GM12878 (cell line): ENCODE data around the gene GMPPA. TPM values are rescaled to one million over a fixed set of nuclear protein-coding genes. Genes with fewer than 3 reads are reported as not detected.
A peak's percentile ranks its signal among the peaks of the same experiment; 100 is the strongest.

Experiments used
- CHD4 ChIP-seq: fragments of 200-600 bp; sonication (generic); IDR thresholded peaks from 2 replicates; pipeline ENCODE4 v1.6.1; 2016; ENCODE audit warnings: mild to moderate bottlenecking
- CUX1 ChIP-seq: IDR thresholded peaks from 2 replicates; pipeline ENCODE4 v1.6.1; 2012; ENCODE audit warnings: improper control_type of control experiment, low read depth, low read length; ENCODE audit not compliant: insufficient replicate concordance
- E2F8 ChIP-seq: fragments of 450-650 bp; IDR thresholded peaks from 2 replicates; pipeline ENCODE4 v1.6.1; 2018; ENCODE audit warnings: mild to moderate bottlenecking, low read depth, moderate library complexity; ENCODE audit not compliant: partially characterized antibody
- HDAC2 ChIP-seq: fragments of 200-600 bp; sonication (generic); IDR thresholded peaks from 2 replicates; pipeline ENCODE4 v1.6.1; 2017
- IKZF1 ChIP-seq: fragments of 450-650 bp; conservative IDR thresholded peaks from 2 replicates; pipeline ENCODE4 v1.6.1; 2017; ENCODE audit warnings: antibody characterized with exemption, mild to moderate bottlenecking
- JUND ChIP-seq: IDR thresholded peaks from 2 replicates; pipeline ENCODE4 v1.6.1; 2012; ENCODE audit warnings: low read depth, mild to moderate bottlenecking, low read length, improper control_type of control experiment, moderate library complexity
- MEF2B ChIP-seq: fragments of 450-650 bp; IDR thresholded peaks from 2 replicates; pipeline ENCODE4 v1.6.1; 2018; ENCODE audit warnings: mild to moderate bottlenecking, moderate library complexity; ENCODE audit not compliant: partially characterized antibody, poor library complexity, severe bottlenecking
- MYB ChIP-seq: fragments of 150-350 bp; IDR thresholded peaks from 2 replicates; pipeline ENCODE4 v1.6.1; 2014; ENCODE audit warnings: mild to moderate bottlenecking, low read depth, low read length, borderline replicate concordance
- NFIC ChIP-seq: IDR thresholded peaks from 2 replicates; pipeline ENCODE4 v1.6.1; 2012; ENCODE audit warnings: low read depth, mild to moderate bottlenecking, inconsistent platforms, low read length, moderate library complexity
- NR2F1 ChIP-seq: fragments of 450-650 bp; conservative IDR thresholded peaks from 2 replicates; pipeline ENCODE4 v1.6.1; 2017; ENCODE audit warnings: mild to moderate bottlenecking
- PAX5 ChIP-seq: IDR thresholded peaks from 2 replicates; pipeline ENCODE4 v1.6.1; 2011; ENCODE audit warnings: low read depth, low read length, borderline replicate concordance
- PAX8 ChIP-seq: fragments of 450-650 bp; IDR thresholded peaks from 2 replicates; pipeline ENCODE4 v1.6.1; 2017; ENCODE audit warnings: mild to moderate bottlenecking, moderate library complexity
- PML ChIP-seq: IDR thresholded peaks from 2 replicates; pipeline ENCODE4 v1.6.1; 2012; ENCODE audit warnings: low read length, inconsistent platforms
- POLR2AphosphoS2 ChIP-seq: IDR thresholded peaks from 2 replicates; pipeline ENCODE4 v1.6.1; 2011; ENCODE audit warnings: low read depth, mild to moderate bottlenecking, low read length, improper control_type of control experiment, moderate library complexity
- RUNX3 ChIP-seq: IDR thresholded peaks from 2 replicates; pipeline ENCODE4 v1.6.1; 2012; ENCODE audit warnings: low read length, inconsistent platforms
- SUPT20H ChIP-seq: IDR thresholded peaks from 2 replicates; pipeline ENCODE4 v1.6.1; 2011; ENCODE audit warnings: low read depth, mild to moderate bottlenecking, low read length, moderate library complexity, borderline replicate concordance; ENCODE audit not compliant: control insufficient read depth
- SUZ12 ChIP-seq: fragments of 200-600 bp; sonication (generic); IDR thresholded peaks from one replicate; pipeline ENCODE4 v1.6.1; 2018; ENCODE audit warnings: antibody characterized with exemption, mild to moderate bottlenecking; ENCODE audit not compliant: unreplicated experiment
- TBL1XR1 ChIP-seq: IDR thresholded peaks from 2 replicates; pipeline ENCODE4 v1.6.1; 2012; ENCODE audit warnings: low read depth, low read length, improper control_type of control experiment
- TCF3 ChIP-seq: IDR thresholded peaks from 2 replicates; pipeline ENCODE4 v1.6.1; 2012; ENCODE audit warnings: low read depth, mild to moderate bottlenecking, low read length, borderline replicate concordance; ENCODE audit not compliant: insufficient read depth
- polyA plus RNA-seq, 11 experiments: library from polyadenylated mRNA; depleted of rRNA in 4 of 11; unstranded in 6 of 11; stranded (reverse) in 5 of 11; fragments of >200 nt; fragmentation: Nextera tagmentation in 4 of 11; fragmentation: Illumina TruSeq in 1 of 11; extraction: Ambion mirVana in 4 of 11; extraction: Trizol in 1 of 11; gene quantifications; 1 replicate in 1 of 11; 2 replicates in 10 of 11; pipeline versions ENCODE4 v1.2.1 to v1.2.3, GENCODE V29; 2011 to 2016; ENCODE audit warnings: inconsistent platforms in 2 of 11, missing spikeins in 2 of 11, low read depth in 1 of 11
- total RNA-seq, 4 experiments: library from RNA; depleted of rRNA in 3 of 4; stranded (reverse); fragments of >200 nt in 3 of 4; fragmentation: Illumina TruSeq in 1 of 4; extraction: Trizol in 1 of 4; gene quantifications; 2 replicates each; pipeline versions ENCODE4 v1.2.1 to v1.2.3, GENCODE V29; 2013 to 2021
- TF ChIP-seq, protein P1 (sequence below): IDR thresholded peaks from 2 replicates; pipeline ENCODE4 v1.6.1; 2011; ENCODE audit warnings: low read depth, mild to moderate bottlenecking, low read length, moderate library complexity, borderline replicate concordance; ENCODE audit errors: extremely low read depth

GMPPA gene
- total and polyA plus RNA-seq, 10 of the 15 experiments (the other 5 are each of a cell fraction or from before 2014, with no cell fraction given) = 1.9 to 83.2 (median 45.0) TPM

DNA sequence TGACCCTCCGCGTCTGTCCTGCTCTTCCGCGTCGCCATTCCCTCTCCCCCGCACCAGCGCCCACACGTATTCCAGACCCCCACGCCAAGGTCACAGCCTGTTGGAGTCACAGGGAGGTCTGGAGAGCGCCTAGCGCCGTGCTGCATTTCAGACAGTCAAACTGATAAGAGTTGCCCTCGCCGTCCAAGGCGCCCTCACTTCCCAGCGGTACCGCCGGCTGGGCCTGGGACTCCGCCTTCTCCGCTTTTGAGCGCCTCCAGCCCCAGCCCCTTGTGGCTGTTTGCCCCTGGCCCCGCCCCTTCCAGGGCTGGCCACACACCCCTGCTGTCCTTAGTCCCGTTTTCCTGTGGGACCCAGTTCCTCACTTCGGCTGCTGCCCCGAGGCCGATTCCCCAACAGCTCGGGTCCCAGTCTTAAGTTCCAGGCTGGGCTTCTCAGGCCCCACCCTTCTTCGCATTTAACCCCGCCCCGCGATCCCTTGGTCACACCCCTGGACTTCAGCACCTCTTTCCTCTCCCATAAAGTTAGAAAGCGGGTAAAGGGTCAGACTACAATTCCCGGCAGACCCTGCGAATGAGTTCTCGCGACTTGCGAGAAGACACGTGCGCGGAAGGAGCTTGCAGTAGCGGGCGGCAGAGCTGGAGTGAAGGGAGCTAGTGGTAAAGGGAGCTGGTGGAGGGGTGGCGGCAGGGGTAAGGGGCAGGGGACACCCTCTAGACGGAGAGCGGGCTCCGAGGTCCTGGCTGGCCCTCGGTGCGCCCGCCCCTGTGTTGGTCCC, at the start of gene GMPPA (continued):
- TF ChIP-seq POLR2AphosphoS2 = peak; percentile 91
- no peak for TF ChIP-seq JUND
- TF ChIP-seq CUX1 = no peak
- TF ChIP-seq, protein P1, sequence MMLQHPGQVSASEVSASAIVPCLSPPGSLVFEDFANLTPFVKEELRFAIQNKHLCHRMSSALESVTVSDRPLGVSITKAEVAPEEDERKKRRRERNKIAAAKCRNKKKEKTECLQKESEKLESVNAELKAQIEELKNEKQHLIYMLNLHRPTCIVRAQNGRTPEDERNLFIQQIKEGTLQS = peak; percentile 75; the same call in 1 of the 2 replicates
- TF ChIP-seq PAX5 = no peak
- TF ChIP-seq PML = peak; percentile 72; the same call in 1 of the 2 replicates
- no peak for TF ChIP-seq MEF2B
- TF ChIP-seq TCF3 = no peak
- no peak for TF ChIP-seq CHD4
- TF ChIP-seq E2F8 = no peak
- TF ChIP-seq SUZ12 = no peak
- peak; percentile 47; the same call in 1 of the 2 replicates for TF ChIP-seq IKZF1
- TF ChIP-seq HDAC2 = no peak
- TF ChIP-seq MYB = no peak
- no peak for TF ChIP-seq SUPT20H
- TF ChIP-seq TBL1XR1 = no peak
- no peak for TF ChIP-seq PAX8
- TF ChIP-seq NR2F1 = 0 out of 2 replicates have a peak, but pooled peaks have one; percentile 44
- TF ChIP-seq NFIC = no peak
- 0 out of 2 replicates have a peak, but pooled peaks have one; percentile 26 for TF ChIP-seq RUNX3
